ENCODE data around the gene SLC6A5. TPM values are rescaled to one million over a fixed set of nuclear protein-coding genes. Genes with fewer than 3 reads are reported as not detected.

SLC6A5 gene
- total RNA-seq, 2 donors from 2014 or later, result not detected

DNA sequence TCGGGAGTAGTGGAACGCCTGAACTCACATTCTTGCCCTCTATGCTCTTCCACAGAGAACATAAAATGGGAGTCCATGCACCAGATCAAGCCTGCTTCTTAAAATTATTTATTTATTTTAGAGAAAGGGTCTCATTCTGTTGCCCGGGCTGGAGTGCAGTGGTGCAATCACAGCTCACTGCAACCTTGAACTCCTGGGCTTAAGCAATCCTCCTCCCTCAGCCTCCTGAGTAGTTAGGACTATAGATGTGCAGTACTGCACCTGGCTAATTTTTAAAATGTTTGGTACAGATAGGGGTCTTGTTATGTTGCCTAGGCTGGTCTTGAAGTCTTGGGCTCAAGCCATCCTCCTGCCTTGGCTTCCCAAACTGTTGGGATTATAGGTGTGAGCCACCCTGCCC is 13.0 kb downstream of the SLC6A5 start:
- DNase-seq, result no peak
- no peak for ATAC-seq
- intact Hi-C loops (cut with DNase I, micrococcal nuclease), result no loop called here

DNA sequence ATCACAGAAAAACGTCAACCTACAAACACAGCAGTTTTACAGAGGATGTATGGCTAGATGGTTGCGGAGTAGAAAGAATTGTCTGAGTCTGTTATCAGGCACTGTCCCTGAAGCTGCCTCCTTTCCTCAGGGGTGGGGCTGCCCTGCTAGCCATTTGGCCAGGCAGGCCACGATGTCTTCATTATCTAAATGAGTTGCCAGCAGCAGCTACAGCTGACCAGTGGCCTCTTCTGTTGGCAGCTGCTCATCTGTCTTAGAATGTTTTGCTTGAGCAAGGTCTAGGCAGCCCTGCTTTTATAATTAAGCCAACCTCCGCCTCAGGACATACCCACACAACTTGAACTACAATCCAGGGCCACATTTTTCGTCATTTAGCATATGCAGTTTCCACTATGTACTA is 17.5 kb downstream of the SLC6A5 start:
- DNase-seq (no peak), ATAC-seq (no peak)
- intact Hi-C loops (cut with DNase I, micrococcal nuclease), result no loop called here

DNA sequence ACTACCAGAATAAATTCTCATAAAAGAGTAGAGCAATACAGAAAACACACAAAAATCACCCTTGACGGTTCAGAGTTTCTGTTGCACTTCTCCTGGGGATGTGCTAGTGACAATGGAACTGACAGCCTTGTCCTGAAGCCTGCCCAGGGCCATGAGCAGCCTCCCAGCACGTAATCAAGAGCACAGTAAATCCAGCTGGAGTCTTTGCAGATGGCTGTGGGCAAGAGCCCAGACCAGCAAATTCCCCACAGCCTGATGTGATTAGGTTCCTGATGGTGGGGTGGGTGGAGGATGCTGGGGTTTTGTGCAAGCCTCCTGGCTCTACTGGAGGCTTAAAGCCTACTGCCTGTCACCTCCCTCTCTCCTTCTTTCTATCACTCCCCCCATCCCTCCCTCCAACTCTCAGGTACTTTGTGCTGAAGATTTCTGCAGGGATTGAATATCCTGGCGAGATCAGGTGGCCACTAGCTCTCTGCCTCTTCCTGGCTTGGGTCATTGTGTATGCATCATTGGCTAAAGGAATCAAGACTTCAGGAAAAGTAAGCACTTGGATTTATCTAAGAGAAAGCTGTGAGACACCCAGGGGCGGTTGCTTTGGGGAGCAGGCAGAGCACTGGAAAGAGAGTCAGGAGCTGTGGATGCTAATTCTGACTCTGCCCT is 18.1 kb downstream of the SLC6A5 start:
- intact Hi-C loops (cut with DNase I, micrococcal nuclease), result no loop called here

DNA sequence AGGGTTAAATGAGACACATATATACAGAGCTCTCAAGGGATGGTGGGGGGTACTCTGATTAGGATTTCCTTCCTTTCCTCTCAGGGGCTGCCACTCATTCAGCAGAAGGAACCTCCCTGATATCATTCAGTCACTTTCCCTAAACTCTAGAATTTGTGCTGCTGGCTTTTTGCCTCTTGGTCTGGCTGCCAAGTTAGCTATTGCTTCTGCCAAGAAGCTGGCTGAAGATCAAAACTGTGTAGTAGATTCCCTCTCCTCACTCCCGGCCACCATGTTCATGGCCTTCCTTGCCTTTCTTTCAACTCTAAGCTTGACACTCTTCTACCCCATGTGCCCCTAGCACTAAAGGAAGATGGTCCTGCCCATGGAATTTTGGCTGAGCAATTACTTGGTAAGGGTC is 18.7 kb downstream of the SLC6A5 start:
- ATAC-seq, result no peak
- intact Hi-C loops (cut with DNase I, micrococcal nuclease), result no loop called here
- DNase-seq, result no peak

More for the DNA sequence above, 18.1 kb downstream of the SLC6A5 start:
- DNase-seq, result no peak
- ATAC-seq, result no peak

DNA sequence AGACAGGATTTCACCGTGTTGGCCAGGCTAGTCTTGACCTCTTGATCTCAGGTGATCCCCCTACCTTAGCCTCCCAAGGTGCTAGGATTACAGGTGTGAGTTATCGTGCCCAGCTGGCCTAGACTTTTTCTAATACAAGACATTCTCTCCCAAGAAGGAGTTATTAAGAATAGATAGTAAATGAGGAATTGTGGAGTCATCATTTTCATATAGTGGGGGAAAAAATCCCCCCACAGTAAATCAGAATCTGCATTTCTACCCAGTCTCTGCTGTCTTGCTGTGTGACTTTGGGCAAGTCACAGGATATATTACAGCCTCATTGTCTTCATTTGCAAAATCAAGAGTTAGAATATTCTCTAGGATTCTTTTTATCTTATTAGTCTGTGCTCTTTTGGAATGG is 21.6 kb downstream of the SLC6A5 start:
- ATAC-seq, result no peak
- intact Hi-C loops (cut with DNase I, micrococcal nuclease), result no loop called here
- no peak for DNase-seq

DNA sequence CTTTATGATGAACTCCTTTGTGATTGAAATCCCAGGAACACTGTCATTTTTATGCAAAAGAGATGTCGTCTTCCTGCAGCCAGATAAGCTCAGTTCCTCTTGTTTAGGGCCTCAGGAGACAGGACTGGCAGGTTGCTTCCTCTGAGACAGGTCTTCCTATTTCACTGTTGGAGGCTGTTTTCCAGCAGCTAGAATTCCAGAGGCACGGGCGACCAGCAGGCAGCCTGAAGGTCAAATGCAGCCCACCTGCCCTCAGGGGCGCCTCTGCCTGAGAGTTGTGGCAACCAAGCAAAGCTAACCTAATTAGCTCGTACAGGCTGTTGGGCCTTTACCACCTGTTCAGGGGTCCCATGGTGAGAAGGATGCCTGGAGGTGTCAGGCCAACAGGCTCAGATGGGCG is 22.3 kb downstream of the SLC6A5 start:
- ATAC-seq (no peak), DNase-seq (no peak)
- intact Hi-C loops (cut with DNase I, micrococcal nuclease), result no loop called here

DNA sequence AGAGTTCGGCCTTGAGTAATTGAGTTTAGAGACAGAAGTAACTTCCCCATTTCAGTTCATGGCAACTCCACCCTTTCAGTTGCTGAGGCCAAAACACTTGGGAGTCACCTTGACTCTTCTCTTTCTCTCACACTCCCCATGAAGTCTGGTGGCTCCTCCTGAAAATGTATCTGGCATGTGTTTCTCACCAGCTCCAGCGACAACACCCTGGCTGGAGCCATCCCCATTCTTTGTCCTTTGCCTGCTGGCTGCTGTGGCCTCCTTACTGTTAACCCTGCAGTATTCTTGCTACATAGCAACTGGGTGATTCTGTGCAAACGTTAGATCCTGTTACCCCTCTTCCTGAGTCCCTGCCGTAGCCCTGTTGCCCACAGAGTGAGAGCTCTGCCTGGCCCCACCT is 23.8 kb downstream of the SLC6A5 start:
- ATAC-seq, result no peak
- no peak for DNase-seq
- intact Hi-C loops (cut with DNase I, micrococcal nuclease), result no loop called here

DNA sequence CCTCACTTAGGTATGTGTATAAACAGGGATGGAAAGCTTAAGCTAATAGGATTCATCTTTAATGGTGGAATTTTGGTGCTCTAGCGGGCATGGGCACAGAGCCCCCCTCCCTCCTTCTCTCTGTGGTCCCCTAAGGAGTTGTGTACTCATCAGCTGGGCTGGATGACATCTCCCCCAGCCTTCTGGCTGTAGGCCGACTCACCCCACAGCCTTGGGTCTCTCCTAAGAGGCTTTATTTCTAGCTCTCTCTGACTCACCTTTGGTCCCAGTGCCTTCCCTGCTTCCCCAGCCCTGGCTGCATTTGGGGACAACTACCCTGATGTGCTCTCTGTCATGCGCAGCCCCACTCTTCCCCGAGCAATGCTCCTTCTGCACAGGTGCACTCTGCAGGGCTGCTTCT is 26.9 kb downstream of the SLC6A5 start:
- ATAC-seq (no peak), DNase-seq (no peak)
- intact Hi-C loops (cut with DNase I, micrococcal nuclease), result no loop called here

DNA sequence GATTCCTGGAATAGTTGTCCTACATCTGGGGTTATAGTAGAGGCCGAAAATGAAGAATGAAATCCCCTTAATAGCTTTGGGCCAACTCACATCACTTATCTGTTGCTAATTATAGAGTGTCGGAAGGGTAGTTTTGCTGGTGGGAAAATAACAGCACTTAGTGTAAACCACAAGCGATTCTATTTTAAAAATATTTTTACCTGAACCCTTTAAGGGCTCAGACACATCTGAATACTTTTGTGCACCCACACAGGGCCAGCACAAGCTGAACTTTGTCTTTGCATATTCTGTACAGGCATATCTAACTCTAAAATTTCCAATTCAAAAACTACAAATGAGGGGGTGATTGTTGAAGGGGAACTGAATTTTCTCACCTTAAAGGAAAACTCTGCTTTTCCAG is 27.6 kb downstream of the SLC6A5 start:
- DNase-seq, result no peak
- ATAC-seq, result no peak
- intact Hi-C loops (cut with DNase I, micrococcal nuclease), result no loop called here

DNA sequence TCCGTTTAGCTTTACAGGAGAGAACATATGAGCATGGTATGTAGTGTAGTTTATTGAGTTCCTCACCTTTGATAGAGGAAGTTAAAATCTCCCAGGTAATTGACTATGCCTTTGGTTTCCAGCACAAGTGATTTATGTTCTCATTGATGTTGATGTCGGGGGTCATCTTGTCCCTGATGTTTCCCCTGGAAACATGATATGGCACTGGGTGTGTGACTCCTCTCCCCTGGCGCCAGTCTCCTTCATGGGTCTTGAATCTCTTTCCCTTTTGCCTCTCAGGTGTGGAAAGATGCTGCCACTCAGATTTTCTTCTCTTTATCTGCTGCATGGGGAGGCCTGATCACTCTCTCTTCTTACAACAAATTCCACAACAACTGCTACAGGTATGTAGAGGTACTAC is 28.3 kb downstream of the SLC6A5 start:
- DNase-seq (no peak), ATAC-seq (no peak)
- intact Hi-C loops (cut with DNase I, micrococcal nuclease), result no loop called here

DNA sequence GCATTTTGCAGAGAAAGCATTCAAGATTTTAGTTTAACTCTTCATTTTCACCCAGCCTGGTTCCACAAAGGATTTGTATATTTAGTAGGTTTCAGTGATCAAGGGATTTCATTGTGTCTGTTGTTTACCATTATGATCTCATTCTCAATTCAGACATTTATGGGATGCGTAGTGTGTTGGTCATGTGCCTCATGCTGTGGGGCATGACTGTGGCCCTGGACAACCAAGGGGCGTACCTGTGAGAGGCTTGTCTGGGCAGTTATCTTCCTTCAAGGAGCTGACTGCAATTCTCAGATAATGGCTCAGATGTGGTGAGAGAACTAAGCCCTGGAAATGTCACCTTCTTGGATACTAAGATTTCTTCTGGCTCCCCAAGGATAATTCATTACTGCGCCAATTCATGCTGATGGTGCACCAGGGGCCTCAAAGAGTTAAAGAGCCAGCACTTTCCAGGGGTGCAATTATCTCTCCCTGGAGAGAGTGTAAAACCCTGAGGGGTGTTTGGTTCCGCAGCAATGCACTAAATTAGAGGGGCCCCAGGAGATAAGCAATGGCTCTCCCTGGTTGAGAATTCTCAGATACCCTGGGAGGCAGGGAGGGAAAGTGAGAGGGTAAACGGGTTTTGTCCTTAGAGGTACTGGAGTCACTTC is 32.2 kb downstream of the SLC6A5 start:
- DNase-seq (no peak), ATAC-seq (no peak)
- intact Hi-C loops (cut with DNase I, micrococcal nuclease), result no loop called here

DNA sequence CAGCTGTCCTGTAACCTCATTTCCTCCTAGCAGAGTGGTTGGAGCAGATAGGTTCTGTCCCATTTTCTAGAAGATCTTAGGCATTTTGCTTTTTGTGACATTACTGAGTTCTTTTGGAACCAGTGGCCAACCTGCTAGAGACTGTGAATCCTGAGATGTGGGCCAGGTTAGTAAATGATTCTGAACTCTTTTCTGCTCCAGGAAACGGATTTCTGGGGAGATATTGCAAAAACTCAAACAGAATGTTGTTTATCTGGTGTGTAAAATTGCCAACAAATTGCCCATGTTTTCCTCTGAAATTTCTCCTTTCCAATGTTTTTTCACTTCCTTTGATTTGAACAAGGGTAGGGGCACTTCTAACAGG is 32.7 kb downstream of the SLC6A5 start:
- intact Hi-C loops (cut with DNase I, micrococcal nuclease), result no loop called here
- no peak for ATAC-seq
- DNase-seq, result no peak

DNA sequence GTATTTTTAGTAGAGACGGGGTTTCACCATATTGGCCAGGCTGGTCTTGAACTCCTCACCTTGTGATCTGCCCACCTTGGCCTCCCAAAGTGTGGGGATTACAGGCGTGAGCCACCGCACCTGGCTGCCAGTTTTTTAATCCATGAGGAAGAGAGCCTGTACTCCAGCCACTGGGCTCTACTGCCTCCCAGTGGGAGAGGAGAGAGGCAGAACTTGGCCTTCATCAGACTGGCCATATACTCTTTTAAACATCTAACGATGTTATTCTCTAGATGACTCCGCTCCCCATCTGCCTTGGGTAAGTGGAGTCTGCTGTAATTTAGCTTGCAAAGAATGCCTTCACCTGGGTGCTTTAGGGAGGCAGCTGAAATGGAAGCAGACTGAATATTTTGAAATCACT is 34.6 kb downstream of the SLC6A5 start:
- intact Hi-C loops (cut with DNase I, micrococcal nuclease), result no loop called here
- no peak for DNase-seq
- no peak for ATAC-seq

DNA sequence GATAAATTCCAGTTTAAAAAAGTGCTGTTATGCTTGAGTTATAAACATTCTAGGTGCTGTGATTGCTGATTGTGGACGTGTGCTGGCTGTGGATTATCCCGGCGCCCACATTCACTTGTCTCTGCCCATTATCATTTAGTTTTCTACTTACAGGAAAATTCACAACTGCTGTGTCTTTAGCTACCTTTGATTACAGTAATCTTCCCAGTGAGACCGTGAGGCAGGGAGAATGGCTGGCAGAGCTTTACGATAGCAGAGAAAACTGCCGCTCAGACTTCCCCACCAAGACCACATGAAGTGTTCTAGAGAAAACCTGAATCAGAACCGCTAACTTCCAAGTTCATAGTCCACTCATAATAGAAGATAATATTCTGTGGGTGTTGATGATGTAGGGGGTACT is 35.4 kb downstream of the SLC6A5 start:
- DNase-seq, result no peak
- ATAC-seq, result no peak
- intact Hi-C loops (cut with DNase I, micrococcal nuclease), result no loop called here

DNA sequence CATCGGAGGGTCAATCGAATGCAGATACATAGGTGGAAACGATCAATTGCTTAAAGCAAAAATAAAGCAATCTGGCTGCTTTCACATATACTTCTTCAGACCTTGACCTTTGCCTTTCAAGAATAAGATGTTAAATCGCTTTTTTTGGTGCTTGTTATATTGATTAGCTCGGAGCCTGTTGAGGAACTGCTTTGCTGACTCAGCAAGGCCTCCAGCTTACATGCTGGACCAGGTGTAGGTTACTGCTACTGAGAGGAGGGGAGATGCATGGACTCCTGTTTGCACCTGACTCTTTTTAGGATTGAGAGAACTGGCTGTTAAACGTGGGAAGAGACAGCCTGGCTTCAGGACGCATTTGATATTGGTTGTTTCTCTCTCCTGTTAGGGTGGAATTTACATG is 38.7 kb downstream of the SLC6A5 start:
- ATAC-seq, result no peak
- DNase-seq, result no peak
- intact Hi-C loops (cut with DNase I, micrococcal nuclease), result no loop called here

DNA sequence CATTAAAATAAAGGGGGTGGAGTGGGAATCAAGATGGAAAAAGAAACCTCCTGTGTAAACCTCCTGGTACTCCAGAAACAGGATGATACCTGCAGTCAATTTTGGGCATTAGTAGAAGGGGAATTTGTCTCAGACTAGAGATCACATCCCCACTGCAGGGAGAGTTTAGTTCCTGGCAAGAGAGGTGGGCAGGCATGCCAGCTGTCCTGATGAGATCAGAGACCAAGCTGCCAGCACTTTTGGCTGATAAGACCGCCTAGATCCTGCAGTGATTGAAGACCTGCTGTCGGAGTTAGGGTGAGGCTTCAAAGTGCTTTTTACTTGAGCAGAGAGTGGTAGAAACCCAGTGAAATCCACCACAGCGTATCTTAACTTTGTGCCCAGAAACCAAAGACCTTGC is 40.3 kb downstream of the SLC6A5 start:
- ATAC-seq (no peak), DNase-seq (no peak)
- intact Hi-C loops (cut with DNase I, micrococcal nuclease), result loop anchor here in 1 of 2 donors (10.0 kb wide), 1 partner anchor 1635 kb away; no protein-coding TSS in a partner anchor

DNA sequence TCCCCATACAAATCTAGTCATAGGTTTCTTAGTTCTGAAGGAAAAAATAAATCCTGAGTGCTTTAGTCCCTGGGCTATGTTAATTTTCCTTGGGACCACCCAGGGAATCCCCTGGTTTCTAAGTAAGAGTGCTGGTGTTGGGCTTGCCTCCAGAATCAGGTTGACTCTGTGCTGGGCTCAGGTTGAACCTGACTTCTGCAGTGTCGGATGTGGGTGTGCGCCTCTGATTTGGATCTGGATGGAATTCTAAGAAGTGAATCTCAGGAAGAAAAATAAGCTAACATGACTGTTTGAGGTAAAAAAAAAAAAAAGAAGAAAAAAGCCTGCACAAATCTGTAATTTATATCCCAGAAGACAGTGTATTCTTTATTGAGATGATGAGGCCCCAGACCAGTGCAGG is 41.0 kb downstream of the SLC6A5 start:
- intact Hi-C loops (cut with DNase I, micrococcal nuclease), result loop anchor here in 1 of 2 donors (10.0 kb wide), 1 partner anchor 1634 kb away; no protein-coding TSS in a partner anchor
- ATAC-seq, result no peak
- no peak for DNase-seq

DNA sequence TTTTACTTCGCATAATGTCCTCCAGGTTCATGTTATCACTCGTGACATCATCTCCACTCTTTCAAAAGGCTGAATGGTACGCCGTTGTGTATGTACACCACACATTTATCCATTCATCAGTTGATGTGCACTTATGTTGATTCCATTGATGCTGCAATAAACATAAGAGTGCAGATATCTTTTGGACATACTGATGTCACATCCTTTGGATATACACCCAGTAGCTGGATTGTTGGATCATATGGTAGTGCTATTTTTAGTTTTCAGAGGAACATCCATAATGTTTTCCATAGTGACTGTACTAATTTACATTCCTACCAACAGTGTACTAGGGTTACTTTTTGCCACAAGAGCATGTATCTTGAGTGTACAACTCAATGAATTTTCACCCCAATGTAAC is 45.0 kb downstream of the SLC6A5 start:
- DNase-seq (no peak), ATAC-seq (no peak)
- intact Hi-C loops (cut with DNase I, micrococcal nuclease), result loop anchor here in 1 of 2 donors (10.0 kb wide), 1 partner anchor 1630 kb away; no protein-coding TSS in a partner anchor

DNA sequence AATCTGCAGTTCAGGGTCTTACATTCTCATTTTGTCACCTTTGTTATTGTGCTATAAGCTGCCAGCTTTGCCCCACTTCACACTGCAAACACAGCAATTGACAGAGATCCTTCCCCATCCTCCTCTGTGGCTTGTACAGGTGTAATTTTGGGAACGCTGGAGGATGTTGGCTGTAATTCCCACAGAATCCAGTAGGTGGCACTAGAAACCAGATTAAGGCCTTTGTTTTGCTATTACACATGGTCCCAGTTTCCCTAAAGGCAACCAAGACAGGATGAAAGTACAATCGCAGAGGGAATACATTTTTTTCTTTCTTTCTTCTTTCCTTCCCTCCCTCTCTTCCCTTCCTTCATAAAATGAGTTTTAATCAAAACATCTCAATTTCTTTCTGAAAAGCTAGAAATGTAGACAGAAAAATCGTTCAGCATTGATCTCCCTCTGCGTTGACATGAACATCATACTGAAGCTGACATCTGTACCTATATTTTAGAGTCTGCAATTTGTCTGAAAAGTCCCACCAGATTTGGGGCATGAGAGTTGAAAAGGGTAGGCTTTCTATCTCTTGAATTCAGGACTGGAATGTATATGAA is 48.7 kb downstream of the SLC6A5 start:
- ATAC-seq (peak; percentile 40), DNase-seq (peak in 1 of 2 donors; percentile 21)
- intact Hi-C loops (cut with DNase I, micrococcal nuclease), result loop anchor here in 1 of 2 donors (10.0 kb wide), 1 partner anchor 1627 kb away; no protein-coding TSS in a partner anchor

DNA sequence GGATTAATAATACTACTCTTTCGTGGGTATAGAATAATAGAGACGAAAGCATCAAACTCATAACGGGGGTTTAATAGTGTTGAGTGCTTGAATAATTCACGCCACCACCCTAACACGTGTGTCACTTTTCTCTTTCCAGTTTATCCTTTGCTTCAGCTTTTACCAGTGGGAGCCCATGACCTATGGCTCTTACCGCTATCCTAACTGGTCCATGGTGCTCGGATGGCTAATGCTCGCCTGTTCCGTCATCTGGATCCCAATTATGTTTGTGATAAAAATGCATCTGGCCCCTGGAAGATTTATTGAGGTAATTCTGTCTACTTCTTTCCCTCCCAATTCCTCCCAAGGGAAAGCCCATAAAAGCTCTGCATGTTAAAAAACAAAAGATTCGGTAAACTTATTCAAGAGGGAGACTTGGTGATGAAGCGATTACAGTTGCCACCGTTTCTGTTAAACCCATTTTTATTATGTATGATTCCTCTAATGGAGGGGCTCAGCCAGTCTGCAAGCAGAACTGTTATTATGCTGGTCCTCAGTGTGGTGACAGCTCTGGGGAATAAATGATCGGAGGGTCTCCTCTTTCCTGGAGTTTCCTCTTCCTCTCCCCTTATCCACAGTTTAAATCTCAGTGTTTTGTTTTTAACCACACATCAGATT is 52.9 kb downstream of the SLC6A5 start:
- ATAC-seq, result no peak
- no peak for DNase-seq

More for the DNA sequence above, 52.9 kb downstream of the SLC6A5 start:
- intact Hi-C loops (cut with DNase I, micrococcal nuclease), result no loop called here

Data from left colon (tissue), 2 donors.